Neural cell (in vitro differentiated cells): ENCODE data around the gene FSD1L. TPM values are rescaled to one million over a fixed set of nuclear protein-coding genes. Genes with fewer than 3 reads are reported as not detected.

ENCODE experiments used
- H2AFZ ChIP-seq: fragments of 200-600, 300-800 bp; sonication (generic), shearing (Covaris generic); 2 replicates; pipeline ENCODE4 v1.6.0; 2014; ENCODE audit warnings: low read depth, mild to moderate bottlenecking, antibody characterized with exemption, low read length, moderate library complexity
- H3F3A ChIP-seq: fragments of 200-600 bp; shearing (Covaris generic); 2 replicates; pipeline ENCODE4 v1.6.1; 2016; ENCODE audit warnings: mild to moderate bottlenecking, moderate library complexity, mixed read lengths, antibody characterized with exemption, low read length; ENCODE audit not compliant: insufficient read depth, poor library complexity, severe bottlenecking
- H3K27ac ChIP-seq: fragments of 200-600, 300-800 bp; sonication (generic), shearing (Covaris generic); 2 replicates; pipeline ENCODE4 v1.5.1; 2014; ENCODE audit warnings: mild to moderate bottlenecking, low read length, moderate library complexity
- H3K27me3 ChIP-seq: fragments of 300-800, 200-600 bp; sonication (generic), shearing (Covaris generic); 2 replicates; pipeline ENCODE4 v1.6.0; 2014; ENCODE audit warnings: mild to moderate bottlenecking, low read depth, low read length, moderate library complexity; ENCODE audit not compliant: insufficient read depth
- H3K36me3 ChIP-seq: fragments of 300-800, 200-600 bp; sonication (generic), shearing (Covaris generic); 2 replicates; pipeline ENCODE4 v1.5.1; 2014; ENCODE audit warnings: mild to moderate bottlenecking, antibody characterized with exemption, low read length, moderate library complexity; ENCODE audit not compliant: insufficient read depth
- H3K4me2 ChIP-seq: fragments of 300-800, 200-600 bp; sonication (generic), shearing (Covaris generic); 2 replicates; pipeline ENCODE4 v1.6.0; 2014; ENCODE audit warnings: mild to moderate bottlenecking, low read length
- H3K4me3 ChIP-seq: fragments of 300-800, 200-600 bp; sonication (generic), shearing (Covaris generic); 2 replicates; pipeline ENCODE4 v1.5.1; 2014; ENCODE audit warnings: mild to moderate bottlenecking, low read length, moderate library complexity
- H3K79me2 ChIP-seq: fragments of 200-600 bp; shearing (Covaris generic); replicated peaks from 2 replicates; pipeline ENCODE4 v1.6.0; 2014; ENCODE audit warnings: mild to moderate bottlenecking, low read length, moderate library complexity; ENCODE audit not compliant: insufficient read depth
- H3K9ac ChIP-seq: fragments of 300-800, 200-600 bp; sonication (generic), shearing (Covaris generic); 2 replicates; pipeline ENCODE4 v1.6.1; 2016; ENCODE audit warnings: mild to moderate bottlenecking, low read length, mixed read lengths
- H3K9me2 ChIP-seq: fragments of 200-600 bp; shearing (Covaris generic); 2 replicates; pipeline ENCODE4 v1.6.1; 2016; ENCODE audit warnings: mild to moderate bottlenecking, low read length, mixed read lengths; ENCODE audit not compliant: insufficient read depth
- H3K9me3 ChIP-seq: fragments of 200-600, 300-800 bp; sonication (generic), shearing (Covaris generic); 2 replicates; pipeline ENCODE4 v1.6.1; 2016; ENCODE audit warnings: mild to moderate bottlenecking, mixed run types, low read length, moderate library complexity, mixed read lengths
- H4K20me1 ChIP-seq: fragments of 200-600 bp; shearing (Covaris generic); 2 replicates; pipeline ENCODE4 v1.6.1; 2016; ENCODE audit warnings: mild to moderate bottlenecking, mixed run types; ENCODE audit not compliant: insufficient read depth
- CTCF ChIP-seq: fragments of 450-650 bp; IDR thresholded peaks from 2 replicates; pipeline ENCODE4 v1.5.1; 2014; ENCODE audit warnings: antibody characterized with exemption, mild to moderate bottlenecking, moderate library complexity; ENCODE audit not compliant: poor library complexity, severe bottlenecking
- EP300 ChIP-seq: fragments of 450-650 bp; conservative IDR thresholded peaks from 2 replicates; pipeline ENCODE4 v1.6.1; 2014; ENCODE audit warnings: antibody characterized with exemption, mild to moderate bottlenecking, moderate library complexity; ENCODE audit not compliant: poor library complexity, severe bottlenecking
- EZH2 ChIP-seq: fragments of 200-600, 300-800 bp; shearing (Covaris generic), sonication (generic); IDR thresholded peaks from 2 replicates; pipeline ENCODE4 v1.6.1; 2014; ENCODE audit warnings: antibody characterized with exemption, low read length, borderline replicate concordance, mild to moderate bottlenecking; ENCODE audit not compliant: insufficient read depth, poor library complexity, severe bottlenecking
- MXI1 ChIP-seq: fragments of 450-650 bp; conservative IDR thresholded peaks from 2 replicates; pipeline ENCODE4 v1.6.1; 2014; ENCODE audit warnings: antibody characterized with exemption, mild to moderate bottlenecking; ENCODE audit not compliant: poor library complexity, severe bottlenecking
- POLR2AphosphoS5 ChIP-seq: IDR thresholded peaks from 2 replicates; pipeline ENCODE4 v1.6.1; 2012
- RAD21 ChIP-seq: fragments of 450-650 bp; conservative IDR thresholded peaks from 2 replicates; pipeline ENCODE4 v1.6.1; 2014; ENCODE audit warnings: antibody characterized with exemption, mild to moderate bottlenecking, moderate library complexity
- REST ChIP-seq: IDR thresholded peaks from 2 replicates; pipeline ENCODE4 v1.6.1; 2012; ENCODE audit warnings: borderline replicate concordance
- SMC3 ChIP-seq: fragments of 450-650 bp; conservative IDR thresholded peaks from 2 replicates; pipeline ENCODE4 v1.6.1; 2014; ENCODE audit warnings: antibody characterized with exemption, mild to moderate bottlenecking, moderate library complexity; ENCODE audit not compliant: poor library complexity
- TAF1 ChIP-seq: IDR thresholded peaks from 2 replicates; pipeline ENCODE4 v1.6.1; 2012; ENCODE audit warnings: low read depth
- polyA plus RNA-seq: library from polyadenylated mRNA; depleted of rRNA; stranded (reverse); fragments of >200 nt; gene quantifications from 2 replicates; pipeline ENCODE4 v1.2.3, GENCODE V29; 2014

Gene FSD1L
- polyA plus RNA-seq, 1 donor from 2014 or later, result 42.8 TPM

GRCh38 chr9:105484226-105484625 lies 36.4 kb downstream of the FSD1L start:
- Histone ChIP-seq H3K27me3 (no peaks in the 10 kb centered on the region), H3K4me3 (no peak overlapping the region), H4K20me1 (no peaks in the 10 kb centered on the region), H3K9me2 (no peaks in the 10 kb centered on the region), H3K36me3 (peaks cover 6% of the 10 kb centered on the region), H3K79me2 (no peaks in the 10 kb centered on the region), H3K9me3 (no peaks in the 10 kb centered on the region), H2AFZ (no peak overlapping the region), H3F3A (no peaks in the 10 kb centered on the region), H3K27ac (no peak overlapping the region), H3K4me2 (no peak overlapping the region), H3K9ac (no peak overlapping the region)
- TF ChIP-seq MXI1 (no peak), POLR2AphosphoS5 (no peak), TAF1 (no peak), RAD21 (no peak), EZH2 (no peak), REST (no peak), CTCF (no peak), EP300 (no peak), SMC3 (no peak)

- Histone ChIP-seq H4K20me1 (no peaks in the 10 kb centered on the region), H3K9me3 (no peaks in the 10 kb centered on the region), H2AFZ (no peak overlapping the region), H3K36me3 (peaks cover 6% of the 10 kb centered on the region), H3K4me3 (no peak overlapping the region), H3F3A (no peaks in the 10 kb centered on the region), H3K79me2 (no peaks in the 10 kb centered on the region), H3K4me2 (no peak overlapping the region), H3K9ac (no peak overlapping the region), H3K27me3 (no peaks in the 10 kb centered on the region), H3K27ac (no peak overlapping the region), H3K9me2 (no peaks in the 10 kb centered on the region)
- no peak for TF ChIP-seq CTCF
- no peak for TF ChIP-seq REST
- no peak for TF ChIP-seq SMC3
Observed at GRCh38 chr9:105485131-105485530, 37.3 kb downstream of the FSD1L start.
